HCT116 (cell line): Measurements from ENCODE around the gene CGB7. TPM values are rescaled to one million over a fixed set of nuclear protein-coding genes. Genes with fewer than 3 reads are reported as not detected.
"Not testable (repeated sequence)": the region's sequence is repeated elsewhere in the genome, so short reads cannot be mapped to it uniquely, and the experiment has no call there.

Source experiments
- ATAC-seq: fragments of 200-7000 bp; cut with Tn5 transposase; 2 replicates; pipeline ENCODE4 v1.9.1; 2020; ENCODE audit warnings: mild to moderate bottlenecking, moderate library complexity
- BruUV-seq: library from RNA; stranded (reverse); fragments of 400-500 nt; replicated peaks from 2 replicates; lab custom pipeline; 2021; lab: Mats Ljungman, UMichigan
- CTCF ChIA-PET: fragments of 300-600 bp; sonication (Branson Sonifier 250); formaldehyde crosslinking; loops from one replicate; lab custom pipeline; 2021; ENCODE audit warnings: antibody characterized with exemption; lab: Charles Lee
- POLR2A ChIA-PET: fragments of 300-600, 350-600 bp; sonication (Branson Sonifier 250); formaldehyde crosslinking; loops from one replicate; lab custom pipeline; 2021; ENCODE audit warnings: antibody characterized with exemption; lab: Charles Lee
- RAD21 ChIA-PET, 2 experiments: fragments of 300-600 bp; sonication (Branson Sonifier 250); formaldehyde crosslinking; loops; one replicate each; lab custom pipeline; 2023; ENCODE audit warnings: low total read pairs in 2 of 2; ENCODE audit not compliant: uncharacterized antibody in 2 of 2, unreplicated experiment in 2 of 2, low non-redundant PET in 1 of 2; lab: Charles Lee
- DNase-seq: peaks from one replicate; pipeline ENCODE4 v3.0.0-alpha.2; 2010; ENCODE audit warnings: low read depth, low spot score
- H2AFZ ChIP-seq: fragments of 200-600 bp; shearing (Covaris generic), sonication (generic); 2 replicates; pipeline ENCODE4 v1.6.1; 2017; ENCODE audit warnings: low read depth, mixed run types, mixed read lengths, antibody characterized with exemption, low read length; ENCODE audit not compliant: poor library complexity, severe bottlenecking
- H3K27ac ChIP-seq: 2 replicates; pipeline ENCODE4 v1.5.1; 2012; ENCODE audit warnings: low read depth, low read length
- H3K27me3 ChIP-seq: fragments of 200-600 bp; sonication (generic); 2 replicates; pipeline ENCODE4 v1.6.1; 2016; ENCODE audit warnings: mixed run types, low read length, mixed read lengths; ENCODE audit not compliant: insufficient read depth
- H3K36me3 ChIP-seq, 2 experiments: fragments of 200-500 bp in 1 of 2; fragments of 200-600 bp in 1 of 2; sonication (Bioruptor generic) in 1 of 2; sonication (generic) in 1 of 2; 2 replicates each; pipeline versions ENCODE4 v1.5.1 to v1.6.1; 2014 to 2016; ENCODE audit warnings: low read length in 2 of 2, inconsistent platforms in 1 of 2, mixed read lengths in 1 of 2, mixed run types in 1 of 2; ENCODE audit not compliant: insufficient read depth in 2 of 2, control insufficient read depth in 1 of 2
- H3K4me1 ChIP-seq, 2 experiments: fragments of 200-600 bp in 1 of 2; sonication (generic) in 1 of 2; 2 replicates each; pipeline versions ENCODE4 v1.5.1 to v1.6.1; 2012 to 2017; ENCODE audit warnings: low read length in 2 of 2, inconsistent platforms in 1 of 2, mild to moderate bottlenecking in 1 of 2, mixed read lengths in 1 of 2, mixed run types in 1 of 2, moderate library complexity in 1 of 2; ENCODE audit not compliant: insufficient read depth in 2 of 2, control insufficient read depth in 1 of 2
- H3K4me2 ChIP-seq: fragments of 200-600 bp; sonication (generic); 2 replicates; pipeline ENCODE4 v1.6.1; 2017; ENCODE audit warnings: mixed run types, low read length, mixed read lengths
- H3K4me3 ChIP-seq, 2 experiments: fragments of 200-600 bp in 1 of 2; sonication (generic) in 1 of 2; replicated peaks in 1 of 2; 2 replicates each; pipeline ENCODE4 v1.5.1; 2011 to 2016; ENCODE audit warnings: low read length in 2 of 2, control low read depth in 1 of 2, low read depth in 1 of 2, mild to moderate bottlenecking in 1 of 2, mixed read lengths in 1 of 2, mixed run types in 1 of 2
- H3K79me2 ChIP-seq: fragments of 200-600 bp; sonication (generic); 2 replicates; pipeline ENCODE4 v1.6.1; 2017; ENCODE audit warnings: mild to moderate bottlenecking, mixed run types, low read length, moderate library complexity, mixed read lengths; ENCODE audit not compliant: insufficient read depth
- H3K9ac ChIP-seq: fragments of 200-600 bp; sonication (generic); 2 replicates; pipeline ENCODE4 v1.6.1; 2016; ENCODE audit warnings: low read length, mixed read lengths
- H3K9me2 ChIP-seq: fragments of 200-600 bp; sonication (generic), shearing (Covaris generic); 2 replicates; pipeline ENCODE4 v1.6.1; 2017; ENCODE audit warnings: mixed run types, mild to moderate bottlenecking, moderate library complexity; ENCODE audit not compliant: insufficient read depth
- H3K9me3 ChIP-seq, 2 experiments: fragments of 200-500 bp in 1 of 2; fragments of 200-600 bp in 1 of 2; sonication (Bioruptor generic) in 1 of 2; sonication (generic) in 1 of 2; 2 replicates each; pipeline ENCODE4 v1.6.1; 2014 to 2017; ENCODE audit warnings: low read length in 2 of 2, mixed read lengths in 2 of 2, inconsistent platforms in 1 of 2, low read depth in 1 of 2, mild to moderate bottlenecking in 1 of 2, mixed run types in 1 of 2, moderate library complexity in 1 of 2; ENCODE audit not compliant: control insufficient read depth in 1 of 2, insufficient read depth in 1 of 2
- H4K20me1 ChIP-seq: fragments of 200-600 bp; sonication (generic), shearing (Covaris generic); 2 replicates; pipeline ENCODE4 v1.6.1; 2017; ENCODE audit warnings: mixed run types, mild to moderate bottlenecking, moderate library complexity; ENCODE audit not compliant: insufficient read depth
- RAD21 ChIP-seq: IDR thresholded peaks from 2 replicates; pipeline ENCODE4 v1.6.1; 2012; ENCODE audit warnings: low read depth, mild to moderate bottlenecking
- YY1 ChIP-seq: IDR thresholded peaks from 2 replicates; pipeline ENCODE4 v1.6.1; 2011; ENCODE audit warnings: low read length, low read depth, moderate library complexity, mild to moderate bottlenecking; ENCODE audit not compliant: insufficient replicate concordance; ENCODE audit errors: extremely low read depth
- intact Hi-C: fragments of 100-400 bp; cut with micrococcal nuclease; formaldehyde crosslinking; loops from 2 replicates; pipeline ENCODE4 v1.10.0; 2022
- total RNA-seq: library from RNA; stranded (reverse); gene quantifications from one replicate; pipeline ENCODE4 v1.2.1, GENCODE V29; 2021; ENCODE audit not compliant: unreplicated experiment
- TF ChIP-seq, protein P1 (sequence below), 3 experiments: fragments of 200-600 bp in 1 of 3; sonication (generic) in 1 of 3; IDR thresholded peaks in 2 of 3; conservative IDR thresholded peaks in 1 of 3; 2 replicates each; pipeline ENCODE4 v1.5.1; 2012 to 2017; ENCODE audit warnings: low read depth in 2 of 3, low read length in 2 of 3, antibody characterized with exemption in 1 of 3, borderline replicate concordance in 1 of 3, control low read depth in 1 of 3, mild to moderate bottlenecking in 1 of 3, mixed read lengths in 1 of 3, mixed run types in 1 of 3, moderate library complexity in 1 of 3; ENCODE audit not compliant: insufficient read depth in 1 of 3
- TF ChIP-seq, protein P2 (sequence below): IDR thresholded peaks from 2 replicates; pipeline ENCODE4 v1.6.1; 2012

The CGB7 gene
- total RNA-seq, 1 experiment from 2014 or later = 5.4 TPM

DNA sequence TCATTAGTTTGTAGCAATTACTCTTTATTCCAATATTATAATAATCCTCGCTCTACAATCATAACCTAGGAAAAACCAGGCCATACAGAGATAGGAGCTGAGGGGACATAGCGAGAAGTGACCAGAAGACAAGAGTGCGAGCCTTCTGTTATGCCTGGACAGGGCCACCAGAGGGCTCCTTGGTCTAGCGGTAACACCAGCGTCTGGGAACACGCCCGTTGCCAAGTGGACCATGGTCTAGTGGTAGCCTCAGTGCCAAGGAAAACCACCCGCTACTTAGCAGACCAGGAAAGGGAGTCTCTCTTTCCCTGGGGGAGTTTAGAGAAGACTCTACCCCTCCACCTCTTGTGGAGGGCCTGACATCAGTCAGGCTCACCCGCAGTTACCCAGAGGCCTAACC lies 17.3 kb upstream of the CGB7 start:
- ChIA-PET RAD21 (interaction anchor here in 1 of 2 experiments (0.6 to 1.4 kb wide), 2 partner anchors 124 to 133 kb away, joined by 3 read pairs; no protein-coding TSS in a partner anchor), CTCF (interaction anchor here (1.2 to 2.6 kb wide), 8 partner anchors 10 to 279 kb away, joined by 3 to 18 read pairs (median 8); partner anchors contain the start of genes CGB7 and NTF4)
- intact Hi-C loops = loop anchor here (1.0 to 2.0 kb wide), 3 partner anchors 124 to 286 kb away; no protein-coding TSS in a partner anchor
- H3K36me3 ChIP-seq, H3K79me2 ChIP-seq, H3K9ac ChIP-seq, H3K4me2 ChIP-seq, H3K27me3 ChIP-seq, BruUV-seq, H3K27ac ChIP-seq, H4K20me1 ChIP-seq, H3K9me2 ChIP-seq, H2AFZ ChIP-seq, H3K4me3 ChIP-seq, POLR2A ChIA-PET, DNase-seq, H3K9me3 ChIP-seq: not testable (repeated sequence)
- H3K4me1 ChIP-seq = peaks cover 10 to 11% of the 10 kb centered on the region in 2 experiments
- ATAC-seq = peak; percentile 54; the same call in 1 of the 2 replicates
- TF ChIP-seq RAD21 = peak; percentile 75
- TF ChIP-seq, protein P1, sequence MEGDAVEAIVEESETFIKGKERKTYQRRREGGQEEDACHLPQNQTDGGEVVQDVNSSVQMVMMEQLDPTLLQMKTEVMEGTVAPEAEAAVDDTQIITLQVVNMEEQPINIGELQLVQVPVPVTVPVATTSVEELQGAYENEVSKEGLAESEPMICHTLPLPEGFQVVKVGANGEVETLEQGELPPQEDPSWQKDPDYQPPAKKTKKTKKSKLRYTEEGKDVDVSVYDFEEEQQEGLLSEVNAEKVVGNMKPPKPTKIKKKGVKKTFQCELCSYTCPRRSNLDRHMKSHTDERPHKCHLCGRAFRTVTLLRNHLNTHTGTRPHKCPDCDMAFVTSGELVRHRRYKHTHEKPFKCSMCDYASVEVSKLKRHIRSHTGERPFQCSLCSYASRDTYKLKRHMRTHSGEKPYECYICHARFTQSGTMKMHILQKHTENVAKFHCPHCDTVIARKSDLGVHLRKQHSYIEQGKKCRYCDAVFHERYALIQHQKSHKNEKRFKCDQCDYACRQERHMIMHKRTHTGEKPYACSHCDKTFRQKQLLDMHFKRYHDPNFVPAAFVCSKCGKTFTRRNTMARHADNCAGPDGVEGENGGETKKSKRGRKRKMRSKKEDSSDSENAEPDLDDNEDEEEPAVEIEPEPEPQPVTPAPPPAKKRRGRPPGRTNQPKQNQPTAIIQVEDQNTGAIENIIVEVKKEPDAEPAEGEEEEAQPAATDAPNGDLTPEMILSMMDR (IDR thresholded peaks at IDR 0.05 in 2 of 3, conservative IDR thresholded peaks at IDR 0.05 in 1 of 3; ENCODE audit: borderline replicate concordance in 1 of 3, insufficient read depth in 1 of 3, low read depth in 2 of 3, low read length in 2 of 3) = peak; percentile 48 to 70 (median 65)

DNA sequence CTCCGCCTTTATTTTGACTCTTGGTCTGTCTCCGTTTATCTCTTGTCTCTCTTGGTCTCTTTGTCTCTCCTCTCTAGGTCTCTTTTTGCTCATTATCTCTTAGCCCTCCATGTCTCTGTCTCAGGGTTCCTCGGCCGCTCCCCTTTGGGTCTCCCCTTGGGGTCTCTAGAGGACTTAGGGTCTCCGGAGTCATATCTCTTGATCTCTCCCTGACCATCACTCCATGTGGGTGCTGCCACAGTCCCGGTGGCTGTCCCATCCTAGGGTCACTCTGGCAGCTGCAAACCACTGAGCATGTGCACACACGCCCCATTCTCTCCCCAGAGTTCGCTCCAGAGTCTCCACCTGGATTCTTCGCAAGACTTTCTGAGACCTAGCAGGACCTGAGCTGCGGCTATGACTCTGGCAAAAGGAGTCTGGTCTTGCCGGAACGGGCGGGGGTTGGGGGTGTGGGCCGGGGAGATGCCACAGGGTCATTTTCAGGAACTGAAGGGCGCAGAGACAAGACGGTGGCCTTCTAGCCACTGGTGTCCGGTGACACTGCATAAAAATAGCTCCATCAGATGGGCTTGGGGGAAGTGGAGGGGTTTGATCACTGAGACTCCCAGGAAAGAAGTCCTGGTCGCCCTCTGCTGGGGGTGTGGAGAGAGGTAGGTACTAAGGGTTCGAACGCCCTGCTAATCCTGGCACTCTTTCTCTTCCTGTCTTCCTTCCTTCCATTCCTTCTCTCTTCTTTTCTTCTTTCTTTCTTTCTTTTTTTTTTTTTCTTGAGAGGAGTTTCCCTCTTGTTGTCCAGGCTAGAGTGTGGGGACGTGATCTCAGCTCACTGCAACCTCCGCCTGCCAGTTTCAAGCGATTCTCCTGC lies 16.2 kb upstream of the CGB7 start:
- Histone ChIP-seq H3K27ac (no peak overlapping the region), H4K20me1 (no peaks in the 10 kb centered on the region), H3K27me3 (no peaks in the 10 kb centered on the region), H3K4me1 (peaks cover 10 to 11% of the 10 kb centered on the region in 2 experiments), H3K36me3 (no peaks in the 10 kb centered on the region), H3K9me2 (no peaks in the 10 kb centered on the region), H3K4me2 (peak overlapping the region; percentile 59), H3K9ac (no peak overlapping the region), H2AFZ (no peak overlapping the region), H3K9me3 (no peaks in the 10 kb centered on the region), H3K79me2 (no peaks in the 10 kb centered on the region), H3K4me3 (no peak overlapping the region)
- DNase-seq (peak; percentile 45), ATAC-seq (peak; percentile 88)
- no TSS peak for BruUV-seq
- intact Hi-C loops = loop anchor here (2.0 kb wide), 2 partner anchors 125 to 285 kb away; no protein-coding TSS in a partner anchor
- POLR2A ChIA-PET = interaction anchor here (0.7 kb wide), 1 partner anchor 76 kb away, joined by 3 read pairs; no protein-coding TSS in a partner anchor
- CTCF ChIA-PET = interaction anchor here (0.7 to 2.6 kb wide), 16 partner anchors 9 to 278 kb away, joined by 3 to 18 read pairs (median 6); partner anchors contain the start of genes CGB7, GYS1, LIN7B and NTF4
- TF ChIP-seq RAD21 = peak; percentile 68
- TF ChIP-seq, protein P1 (IDR thresholded peaks at IDR 0.05 in 2 of 3, conservative IDR thresholded peaks at IDR 0.05 in 1 of 3; ENCODE audit: borderline replicate concordance in 1 of 3, insufficient read depth in 1 of 3, low read depth in 2 of 3, low read length in 2 of 3) = peak; percentile 36 to 65 (median 49)
- no peak for TF ChIP-seq YY1
- TF ChIP-seq, protein P2, sequence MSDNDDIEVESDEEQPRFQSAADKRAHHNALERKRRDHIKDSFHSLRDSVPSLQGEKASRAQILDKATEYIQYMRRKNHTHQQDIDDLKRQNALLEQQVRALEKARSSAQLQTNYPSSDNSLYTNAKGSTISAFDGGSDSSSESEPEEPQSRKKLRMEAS = no peak
- RAD21 ChIA-PET = interaction anchor here (0.9 to 1.4 kb wide), 2 partner anchors 125 kb away, joined by 3 to 5 read pairs; no protein-coding TSS in a partner anchor
